Bone marrow (tissue), 2 donors: ENCODE data around the gene PIAS1.
"Not testable (repeated sequence)": the region's sequence is repeated elsewhere in the genome, so short reads cannot be mapped to it uniquely, and the experiment has no call there.

Experiments
- DNase-seq, 2 donors: peaks; one replicate each; lab custom pipeline; 2025; lab: John Stamatoyannopoulos, UW

PIAS1 gene

GRCh38 chr15:68053701-68054627 is at the start of gene PIAS1:
Gene PIAS1 (plus strand): TSS chr15:68054315. CDS start chr15:68054327, 12 bp downstream.
- peak; percentile 79 to 86 for DNase-seq

- DNase-seq, result not testable (repeated sequence)
Observed at GRCh38 chr15:68007642-68008041, 46.5 kb upstream of the PIAS1 start.

GRCh38 chr15:68010361-68011153 is 43.6 kb upstream of the PIAS1 start:
- no peak for DNase-seq

- no peak for DNase-seq
Observed at GRCh38 chr15:68012911-68013310, 41.2 kb upstream of the PIAS1 start.

DNA sequence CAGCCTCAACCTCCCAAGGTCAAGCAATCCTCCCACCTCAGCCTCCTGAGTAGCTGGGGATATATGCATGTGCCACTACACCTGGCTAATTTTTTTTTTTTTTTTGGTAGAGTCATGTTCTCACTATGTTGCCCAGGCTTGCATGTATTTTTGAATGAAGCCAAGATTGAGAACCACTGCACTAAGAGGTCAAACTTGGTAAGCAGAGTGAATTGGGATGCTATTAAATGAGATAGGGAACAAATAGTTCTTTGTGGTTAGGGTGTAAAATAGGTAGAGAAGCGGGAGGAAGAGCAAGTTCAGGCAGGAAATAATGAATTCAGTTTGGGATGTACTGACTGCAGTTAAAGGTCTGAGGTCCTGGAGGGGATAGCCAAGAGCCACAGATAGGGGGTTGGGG is 39.9 kb upstream of the PIAS1 start:
- DNase-seq, result no peak

DNA sequence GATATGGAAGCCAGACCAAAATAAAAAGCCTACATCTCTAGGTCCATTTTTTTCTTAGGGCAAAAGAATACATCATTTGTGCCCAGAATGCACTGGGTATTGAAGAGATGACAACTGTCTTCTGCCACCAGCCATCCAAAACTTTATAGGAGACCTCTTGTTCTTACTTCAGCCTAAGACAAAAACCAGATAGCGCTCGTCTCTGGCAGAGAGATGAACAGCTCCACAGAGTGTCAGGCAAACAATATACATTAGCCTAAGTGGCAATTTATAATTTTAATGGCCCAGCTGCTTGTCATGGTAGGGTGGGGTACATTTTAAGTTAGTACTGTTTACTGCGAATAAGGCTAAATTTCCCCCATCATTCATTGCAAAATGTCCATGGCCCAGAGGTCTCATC is 38.9 kb upstream of the PIAS1 start:
- DNase-seq, result no peak

- DNase-seq, result no peak
Observed at GRCh38 chr15:68017201-68017600, 36.9 kb upstream of the PIAS1 start.

DNA sequence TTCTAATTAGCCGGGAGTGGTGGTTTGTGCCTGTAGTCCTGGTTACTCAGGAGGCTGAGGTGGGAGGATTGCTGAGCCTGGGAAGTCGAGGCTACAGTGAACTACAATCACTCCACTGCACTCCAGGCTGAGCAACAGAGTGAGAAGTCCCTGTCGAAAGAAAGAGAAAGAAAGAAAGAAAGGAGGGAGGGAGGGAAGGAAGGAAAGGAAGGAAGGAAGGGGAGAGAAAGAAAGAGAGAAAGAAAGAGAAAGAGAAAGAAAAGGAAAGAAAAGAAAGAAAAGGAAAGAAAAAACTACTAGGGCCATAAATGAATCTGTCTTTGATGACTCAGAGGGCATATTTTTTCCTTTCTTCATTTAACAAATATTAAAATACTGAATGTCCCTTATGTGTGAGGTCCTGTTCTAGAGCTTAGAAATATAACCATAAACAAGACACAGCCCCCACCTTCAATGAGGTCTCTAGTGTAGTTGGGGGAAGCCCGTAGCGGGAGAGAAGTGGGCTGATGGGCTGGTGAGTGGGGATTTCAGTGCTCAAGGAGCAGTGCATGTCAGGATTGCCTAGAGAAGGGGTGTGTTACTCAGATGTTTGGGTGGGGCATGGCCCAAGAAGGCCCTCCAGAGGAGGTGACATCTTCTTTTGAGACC is 35.2 kb upstream of the PIAS1 start:
- DNase-seq, result no peak

GRCh38 chr15:68019814-68020525 is 34.1 kb upstream of the PIAS1 start:
- DNase-seq, result no peak

- no peak for DNase-seq
Observed at GRCh38 chr15:68020685-68021084, 33.4 kb upstream of the PIAS1 start.

DNA sequence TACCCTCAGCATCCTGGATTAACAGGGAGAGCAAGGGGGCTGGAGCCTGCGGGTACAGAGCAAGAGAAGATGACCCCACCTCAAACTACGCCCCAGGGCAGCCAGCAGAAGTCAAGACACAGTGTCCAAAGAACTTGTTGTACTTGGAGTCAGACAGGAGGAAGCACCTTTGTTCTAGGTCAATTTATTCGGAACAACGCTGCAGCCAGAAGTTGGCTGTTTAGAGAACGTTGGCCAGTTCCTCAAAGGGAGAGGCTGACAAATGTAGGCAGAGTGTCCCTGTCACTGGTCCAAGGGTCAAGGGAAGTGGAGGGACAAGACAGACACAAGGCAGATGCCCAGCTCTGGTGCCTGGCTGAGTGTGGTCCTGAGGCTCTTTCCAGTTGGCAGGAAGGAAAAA is 32.1 kb upstream of the PIAS1 start:
- no peak for DNase-seq

GRCh38 chr15:68023307-68024101 is 30.6 kb upstream of the PIAS1 start:
- no peak for DNase-seq

- no peak for DNase-seq
Observed at GRCh38 chr15:68025835-68026424, 28.2 kb upstream of the PIAS1 start.

DNA sequence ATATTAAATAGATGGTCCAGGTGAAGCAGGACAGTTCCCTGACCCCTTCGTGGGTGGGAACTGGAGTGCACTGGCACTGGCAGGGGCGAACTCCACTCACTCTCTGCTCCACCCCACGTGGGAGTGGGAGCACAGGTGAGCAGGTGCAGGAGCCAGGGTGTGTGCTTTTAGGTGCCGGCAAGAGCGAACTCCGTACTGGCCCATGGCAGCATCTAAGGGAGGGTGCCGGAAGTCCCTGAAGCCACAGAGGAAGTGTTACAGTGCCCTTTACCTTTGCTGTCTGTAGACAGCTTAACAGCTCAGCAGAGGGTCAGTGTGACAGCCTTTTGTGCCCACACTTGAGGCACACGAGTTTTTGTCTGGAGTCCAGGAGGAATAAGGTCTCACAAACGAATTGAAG is 26.7 kb upstream of the PIAS1 start:
- DNase-seq, result no peak

GRCh38 chr15:68028137-68028887 is 25.8 kb upstream of the PIAS1 start:
- no peak for DNase-seq

GRCh38 chr15:68028888-68029207 is 25.3 kb upstream of the PIAS1 start:
- no peak for DNase-seq

- no peak for DNase-seq
Observed at GRCh38 chr15:68029959-68030358, 24.2 kb upstream of the PIAS1 start.

GRCh38 chr15:68031404-68031803 is 22.7 kb upstream of the PIAS1 start:
- DNase-seq, result peak in 1 of 2 donors; percentile 11

DNA sequence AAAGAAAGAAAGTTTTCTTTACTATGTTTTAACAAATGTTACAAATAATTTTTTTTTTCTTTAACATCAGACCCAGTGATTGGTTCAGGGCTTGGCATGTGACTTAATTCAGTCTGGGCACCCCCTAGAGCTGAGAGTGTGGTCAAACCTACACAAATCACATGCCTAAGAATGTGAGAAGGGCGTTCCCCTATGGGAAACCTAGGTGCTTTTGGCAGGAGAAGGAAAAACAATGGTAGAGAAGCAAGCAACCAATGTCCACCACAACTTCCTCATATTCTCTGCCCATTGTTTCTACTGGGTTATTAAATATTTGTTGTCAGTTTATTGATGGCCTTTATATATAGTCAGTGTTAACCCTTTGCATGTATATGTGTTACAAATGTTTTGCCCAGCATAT is 21.4 kb upstream of the PIAS1 start:
- DNase-seq, result no peak

DNA sequence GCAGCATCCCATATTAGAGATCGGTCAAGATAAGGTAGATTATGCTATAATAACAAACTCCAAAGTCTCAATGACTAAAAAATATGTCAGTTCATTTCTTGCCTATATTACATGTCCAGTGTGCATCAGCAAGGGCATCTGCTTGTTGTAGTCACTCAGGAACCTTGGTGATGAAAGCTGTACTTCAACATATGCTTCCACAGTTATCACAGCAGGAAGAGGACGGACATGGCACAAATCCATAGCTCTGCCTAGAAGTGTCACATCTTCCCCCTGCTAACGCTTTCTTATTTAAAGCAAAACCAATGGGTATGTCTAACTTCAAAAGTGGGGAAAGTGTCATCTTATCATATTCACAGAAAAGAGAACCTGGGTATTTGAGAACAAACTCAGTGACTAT is 20.0 kb upstream of the PIAS1 start:
- DNase-seq, result no peak
